Measurements from ENCODE around the gene DHRS1. TPM values are rescaled to one million over a fixed set of nuclear protein-coding genes. Genes with fewer than 3 reads are reported as not detected.

DHRS1 gene
- total RNA-seq (2014; rRNA removed; shearing (Covaris generic)) (15.4 and 22.7 TPM in 2 replicates), polyA plus RNA-seq (2016; fragmentation: Nextera tagmentation; extraction: Ambion mirVana) (15.0 and 15.4 TPM in 2 replicates)
- long read RNA-seq, transcript DHRS1-201 (9 exons, 1,480 nt), result major isoform, 10 of 14 reads
- long read RNA-seq, partial matches to known transcripts, result 1 of 14 reads
- long read RNA-seq, other reads (novel, unspliced or antisense), result 3 of 14 reads

DNA sequence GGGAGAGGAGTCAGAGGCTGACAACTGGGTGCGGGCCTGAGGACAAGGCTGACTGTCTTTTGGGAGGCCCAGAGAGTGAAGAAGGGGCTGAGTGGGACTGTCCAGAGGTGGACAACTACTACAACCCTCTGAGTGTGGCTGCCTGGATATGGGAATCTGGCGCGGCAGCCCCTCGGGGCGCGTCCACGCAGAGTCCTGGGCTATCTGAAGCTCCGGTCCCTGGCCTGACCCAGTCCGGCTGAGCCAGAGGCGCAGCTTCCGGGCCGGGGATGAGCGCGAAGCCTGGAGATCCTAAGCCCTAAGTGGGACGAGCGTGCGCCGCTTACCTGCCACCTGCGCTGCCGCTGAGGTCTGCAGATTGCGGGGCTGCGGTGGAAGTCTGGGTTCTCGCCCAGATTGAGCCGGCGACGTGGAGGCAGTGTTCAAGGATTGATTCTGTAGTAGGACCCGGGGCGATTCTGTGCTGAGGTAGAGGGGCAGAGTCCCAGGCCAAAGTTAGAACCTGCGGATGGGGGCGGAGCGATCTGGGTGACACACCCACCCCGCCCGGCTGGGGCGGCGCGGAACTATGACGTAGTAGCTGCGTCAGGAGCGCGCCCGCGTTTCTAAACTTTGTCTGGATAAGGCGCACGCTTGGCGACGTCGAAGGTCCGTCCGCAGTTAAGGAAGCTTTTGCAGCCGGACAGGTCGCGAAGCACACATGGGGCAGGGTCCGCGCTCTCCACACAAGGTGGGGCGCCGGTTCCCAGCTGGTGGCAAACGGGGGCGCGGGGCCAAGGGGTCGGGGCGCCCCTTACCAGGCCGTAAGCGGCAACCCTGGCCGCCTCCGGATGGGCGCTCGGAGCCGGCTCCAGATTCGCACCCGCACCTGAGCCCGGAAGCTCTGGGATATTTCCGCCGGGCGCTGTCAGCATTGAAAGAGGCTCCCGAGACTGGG is at the start of gene DHRS1, which contains the start of gene NOP9:
DHRS1 (minus strand) TSS at position 526 of the 937 bp plus-strand sequence. CDS start 674 bp downstream, outside the sequence.
NOP9 (plus strand) TSS at position 596 of the 937 bp plus-strand sequence; CDS start at position 701, 105 bp downstream.
- peak within 1 kb of the TSS; percentile 90 for H3K4me3 Mint-ChIP-seq
- H3F3A ChIP-seq (replicated peaks; ENCODE audit: low read depth), result peaks cover 7% of the 10 kb centered on the region
- TF ChIP-seq ZNF114 (CRISPR knock-in tag; IDR thresholded peaks at IDR 0.05) (no peak), NANOG (IDR thresholded peaks at IDR 0.05; ENCODE audit: borderline replicate concordance) (no peak), JUNB (IDR thresholded peaks at IDR 0.05; ENCODE audit: unreplicated experiment) (no peak), CREB1 (CRISPR knock-in tag; IDR thresholded peaks at IDR 0.05; ENCODE audit: low read depth) (peak; percentile 100), EZH2phosphoT487 (IDR thresholded peaks at IDR 0.05; ENCODE audit: unreplicated experiment) (no peak), POLR2AphosphoS5 (IDR thresholded peaks at IDR 0.05; ENCODE audit: low read depth) (peak; percentile 78)
- TF ChIP-seq, protein P1, sequence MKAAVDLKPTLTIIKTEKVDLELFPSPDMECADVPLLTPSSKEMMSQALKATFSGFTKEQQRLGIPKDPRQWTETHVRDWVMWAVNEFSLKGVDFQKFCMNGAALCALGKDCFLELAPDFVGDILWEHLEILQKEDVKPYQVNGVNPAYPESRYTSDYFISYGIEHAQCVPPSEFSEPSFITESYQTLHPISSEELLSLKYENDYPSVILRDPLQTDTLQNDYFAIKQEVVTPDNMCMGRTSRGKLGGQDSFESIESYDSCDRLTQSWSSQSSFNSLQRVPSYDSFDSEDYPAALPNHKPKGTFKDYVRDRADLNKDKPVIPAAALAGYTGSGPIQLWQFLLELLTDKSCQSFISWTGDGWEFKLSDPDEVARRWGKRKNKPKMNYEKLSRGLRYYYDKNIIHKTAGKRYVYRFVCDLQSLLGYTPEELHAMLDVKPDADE (IDR thresholded peaks at IDR 0.05), result no peak
- TF ChIP-seq, protein P2, sequence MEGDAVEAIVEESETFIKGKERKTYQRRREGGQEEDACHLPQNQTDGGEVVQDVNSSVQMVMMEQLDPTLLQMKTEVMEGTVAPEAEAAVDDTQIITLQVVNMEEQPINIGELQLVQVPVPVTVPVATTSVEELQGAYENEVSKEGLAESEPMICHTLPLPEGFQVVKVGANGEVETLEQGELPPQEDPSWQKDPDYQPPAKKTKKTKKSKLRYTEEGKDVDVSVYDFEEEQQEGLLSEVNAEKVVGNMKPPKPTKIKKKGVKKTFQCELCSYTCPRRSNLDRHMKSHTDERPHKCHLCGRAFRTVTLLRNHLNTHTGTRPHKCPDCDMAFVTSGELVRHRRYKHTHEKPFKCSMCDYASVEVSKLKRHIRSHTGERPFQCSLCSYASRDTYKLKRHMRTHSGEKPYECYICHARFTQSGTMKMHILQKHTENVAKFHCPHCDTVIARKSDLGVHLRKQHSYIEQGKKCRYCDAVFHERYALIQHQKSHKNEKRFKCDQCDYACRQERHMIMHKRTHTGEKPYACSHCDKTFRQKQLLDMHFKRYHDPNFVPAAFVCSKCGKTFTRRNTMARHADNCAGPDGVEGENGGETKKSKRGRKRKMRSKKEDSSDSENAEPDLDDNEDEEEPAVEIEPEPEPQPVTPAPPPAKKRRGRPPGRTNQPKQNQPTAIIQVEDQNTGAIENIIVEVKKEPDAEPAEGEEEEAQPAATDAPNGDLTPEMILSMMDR (conservative IDR thresholded peaks at IDR 0.05; ENCODE audit: low read depth in 2 of 2), result no peak
- H3K4me3 ChIP-seq, result peak within 1 kb of the TSS; percentile 95
- H3K36me3 ChIP-seq (ENCODE audit: insufficient read depth), result peaks cover 18% of the 10 kb centered on the region
- peak within 1 kb of the TSS; percentile 98 for H3K4me2 ChIP-seq
- no peaks in the 10 kb centered on the region for H3K9me2 ChIP-seq (ENCODE audit: insufficient read depth)
- H3K27me3 Mint-ChIP-seq (ENCODE audit: insufficient read depth, low read depth, poor library complexity), result peaks cover 13% of the 10 kb centered on the region
- peak; percentile 96 for DNase-seq (ENCODE audit: low spot score)
- H2AFZ ChIP-seq, result peak within 1 kb of the TSS; percentile 96
- H3K27ac ChIP-seq (ENCODE audit: low read depth), result no peak within 1 kb of the TSS; the same call in 1 of the 2 replicates
- peak; percentile 83 for ATAC-seq
- peaks cover 21% of the 10 kb centered on the region for H3K4me1 Mint-ChIP-seq
- peaks cover 15% of the 10 kb centered on the region for H4K20me1 ChIP-seq (replicated peaks; ENCODE audit: insufficient read depth)
- H3K36me3 Mint-ChIP-seq (ENCODE audit: low read depth), result peaks cover 34% of the 10 kb centered on the region
- H3K27ac Mint-ChIP-seq, result peak within 1 kb of the TSS; percentile 93
- H3K27me3 ChIP-seq (ENCODE audit: insufficient read depth), result no peaks in the 10 kb centered on the region
- H3K79me2 ChIP-seq (replicated peaks; ENCODE audit: insufficient read depth), result peaks cover 13% of the 10 kb centered on the region
- peaks cover 16% of the 10 kb centered on the region; the same call in 1 of the 2 replicates for H3K4me1 ChIP-seq (ENCODE audit: insufficient read depth)
- H3K9me3 Mint-ChIP-seq, result peaks cover 2% of the 10 kb centered on the region; the same call in 1 of the 3 replicates

DNA sequence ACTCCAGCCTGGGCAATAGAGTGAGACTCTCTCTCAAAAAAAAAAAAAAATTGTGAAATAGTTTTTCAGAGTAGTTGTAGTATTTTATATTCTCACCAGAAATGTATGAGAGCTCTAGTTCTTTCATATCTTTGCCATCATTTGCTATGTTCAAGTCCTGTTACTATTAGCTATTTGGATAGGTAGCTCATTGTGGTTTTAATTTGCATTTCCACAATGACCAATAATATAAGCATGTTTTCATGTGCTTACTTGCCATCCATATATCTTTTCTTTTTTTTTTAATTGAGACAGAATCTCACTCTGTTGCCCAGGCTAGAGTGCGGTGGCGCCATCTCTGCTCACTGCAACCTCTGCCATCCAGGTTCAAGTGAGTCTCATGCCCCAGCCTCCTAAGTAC is 48.6 kb upstream of the DHRS1 start:
- no peak overlapping the region for H2AFZ ChIP-seq
- Mint-ChIP-seq H3K4me1 (no peaks in the 10 kb centered on the region), H3K9me3 (no peaks in the 10 kb centered on the region), H3K27me3 (ENCODE audit: insufficient read depth, low read depth, poor library complexity) (peaks cover 23% of the 10 kb centered on the region), H3K4me3 (no peak overlapping the region), H3K36me3 (ENCODE audit: low read depth) (no peaks in the 10 kb centered on the region), H3K27ac (no peak overlapping the region)
- H3K9me2 ChIP-seq (ENCODE audit: insufficient read depth), result no peaks in the 10 kb centered on the region
- no peaks in the 10 kb centered on the region for H4K20me1 ChIP-seq (replicated peaks; ENCODE audit: insufficient read depth)
- TF ChIP-seq JUNB (IDR thresholded peaks at IDR 0.05; ENCODE audit: unreplicated experiment) (no peak), POLR2AphosphoS5 (IDR thresholded peaks at IDR 0.05; ENCODE audit: low read depth) (no peak)
- H3K4me3 ChIP-seq, result no peak overlapping the region
- ATAC-seq (no peak), DNase-seq (ENCODE audit: low spot score) (no peak)
- no peak overlapping the region for H3K27ac ChIP-seq (ENCODE audit: low read depth)
- H3K36me3 ChIP-seq (ENCODE audit: insufficient read depth), result no peaks in the 10 kb centered on the region
- H3K79me2 ChIP-seq (replicated peaks; ENCODE audit: insufficient read depth), result no peaks in the 10 kb centered on the region
- no peaks in the 10 kb centered on the region for H3F3A ChIP-seq (replicated peaks; ENCODE audit: low read depth)
- peaks cover 89% of the 10 kb centered on the region for H3K27me3 ChIP-seq (ENCODE audit: insufficient read depth)
- H3K4me1 ChIP-seq (ENCODE audit: insufficient read depth), result no peaks in the 10 kb centered on the region
- H3K4me2 ChIP-seq, result no peak overlapping the region

Measured in GM23338 (cell line).